Endothelial cell of umbilical vein (primary cell): Measurements from ENCODE around the gene FNBP1.

ENCODE experiments used
- CTCF ChIP-seq, 2 donors: IDR thresholded peaks; 1 replicate in 1 of 2; 2 replicates in 1 of 2; pipeline ENCODE4 v1.5.1; 2011; ENCODE audit warnings: low read length in 2 of 2, mild to moderate bottlenecking in 2 of 2, moderate library complexity in 2 of 2, control low read depth in 1 of 2, inconsistent platforms in 1 of 2, low read depth in 1 of 2; ENCODE audit not compliant: insufficient read depth in 1 of 2; ENCODE audit errors: extremely low read depth in 1 of 2
- EZH2 ChIP-seq: IDR thresholded peaks from 2 replicates; pipeline ENCODE4 v1.6.1; 2012; ENCODE audit warnings: borderline replicate concordance, low read depth, mild to moderate bottlenecking, moderate library complexity, low read length, inconsistent platforms; ENCODE audit not compliant: severe bottlenecking
- FOS ChIP-seq: IDR thresholded peaks from 2 replicates; pipeline ENCODE4 v1.6.1; 2011; ENCODE audit warnings: mild to moderate bottlenecking, low read length, moderate library complexity, borderline replicate concordance; ENCODE audit not compliant: insufficient read depth
- GATA2 ChIP-seq: IDR thresholded peaks from 2 replicates; pipeline ENCODE4 v1.7.0; 2011; ENCODE audit warnings: low read depth, mild to moderate bottlenecking, moderate library complexity, mixed read lengths, low read length; ENCODE audit not compliant: insufficient read length, insufficient read depth
- JUN ChIP-seq: IDR thresholded peaks from 2 replicates; pipeline ENCODE4 v1.6.1; 2011; ENCODE audit warnings: borderline replicate concordance, low read depth; ENCODE audit not compliant: insufficient read length, insufficient read depth
- MYC ChIP-seq: IDR thresholded peaks from one replicate; pipeline ENCODE4 v1.6.1; 2011; ENCODE audit warnings: mild to moderate bottlenecking, low read depth, low read length
- POLR2A ChIP-seq: IDR thresholded peaks from 2 replicates; pipeline ENCODE4 v1.6.1; 2012; ENCODE audit warnings: low read depth, mild to moderate bottlenecking, control low read depth, low read length
- POLR2AphosphoS5 ChIP-seq: IDR thresholded peaks from 2 replicates; pipeline ENCODE4 v1.6.1; 2012; ENCODE audit warnings: low read depth, mild to moderate bottlenecking, control low read depth, low read length, moderate library complexity; ENCODE audit not compliant: insufficient read depth
- TF ChIP-seq, protein P1 (sequence below): IDR thresholded peaks from 2 replicates; pipeline ENCODE4 v1.6.1; 2011; ENCODE audit not compliant: insufficient read depth, insufficient read length

DNA sequence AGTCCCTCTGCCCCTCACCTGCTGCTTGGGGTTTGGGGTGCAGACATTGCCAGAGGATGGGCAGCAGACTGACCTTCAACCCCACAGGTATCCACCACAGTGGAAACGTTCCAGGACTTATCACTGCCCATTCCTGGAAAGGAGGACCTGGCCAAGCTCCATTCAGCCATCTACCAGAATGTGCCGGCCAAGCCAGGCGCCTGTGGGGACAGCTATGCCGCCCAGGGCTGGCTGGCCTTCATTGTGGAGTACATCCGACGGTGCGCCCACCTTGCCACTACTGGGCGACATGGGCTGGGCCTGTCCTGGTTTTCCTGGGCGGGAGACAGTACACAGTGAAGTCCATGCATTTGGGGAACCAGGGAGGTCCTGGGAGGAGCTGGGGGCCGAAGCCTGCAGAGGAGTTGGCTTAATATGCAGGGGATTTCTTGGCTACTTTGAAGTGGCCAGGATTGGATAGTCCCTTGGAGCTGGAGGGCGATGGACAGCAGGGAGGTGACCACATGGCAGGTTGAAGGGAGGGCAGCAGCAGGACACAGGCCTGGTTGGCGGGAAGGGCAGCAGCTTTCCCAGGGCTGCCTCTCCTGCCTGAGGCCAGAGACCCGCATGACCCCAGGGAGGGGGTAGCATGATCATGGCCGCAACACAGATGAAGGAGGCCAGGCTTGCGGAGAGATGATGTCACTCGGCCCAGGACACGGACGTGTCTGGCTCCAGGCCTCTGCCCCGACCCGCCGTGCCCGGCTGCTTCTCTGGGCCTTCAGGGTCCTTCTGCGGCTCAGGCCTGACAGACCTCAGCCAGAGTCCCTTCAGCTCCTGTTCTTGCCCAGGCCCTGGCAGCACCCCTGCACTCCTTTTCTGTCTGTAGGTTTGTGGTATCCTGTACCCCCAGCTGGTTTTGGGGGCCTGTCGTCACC, 173.1 kb downstream of the FNBP1 start:
- no peak for TF ChIP-seq POLR2A
- TF ChIP-seq CTCF (IDR thresholded peaks at IDR 0.05; ENCODE audit: extremely low read depth in 1 of 2, insufficient read depth in 1 of 2, low read depth in 1 of 2, low read length in 2 of 2) = no peak
- TF ChIP-seq, protein P1, sequence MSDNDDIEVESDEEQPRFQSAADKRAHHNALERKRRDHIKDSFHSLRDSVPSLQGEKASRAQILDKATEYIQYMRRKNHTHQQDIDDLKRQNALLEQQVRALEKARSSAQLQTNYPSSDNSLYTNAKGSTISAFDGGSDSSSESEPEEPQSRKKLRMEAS = no peak
- TF ChIP-seq GATA2 = no peak
- TF ChIP-seq MYC = no peak
- no peak for TF ChIP-seq POLR2AphosphoS5
- no peak for TF ChIP-seq EZH2
- no peak for TF ChIP-seq JUN
- TF ChIP-seq FOS = no peak
